IMR-90 (cell line): Measurements from ENCODE around the gene SLC6A7. TPM values are rescaled to one million over a fixed set of nuclear protein-coding genes. Genes with fewer than 3 reads are reported as not detected.

Experiments used
- ATAC-seq: fragments of 200-7000 bp; cut with Tn5 transposase; 2 replicates; pipeline ENCODE4 v1.9.1; 2020; ENCODE audit warnings: low read depth, mild to moderate bottlenecking, moderate library complexity
- BruUV-seq: library from RNA; stranded (reverse); fragments of 400-500 nt; replicated peaks from 2 replicates; lab custom pipeline; 2021; lab: Mats Ljungman, UMichigan
- CTCF ChIA-PET: fragments of 300-600 bp; formaldehyde crosslinking; extraction: SDS; loops from one replicate; lab custom pipeline; 2021; ENCODE audit warnings: antibody characterized with exemption; lab: Yijun Ruan, JAX
- POLR2A ChIA-PET: fragments of 300-600 bp; sonication (Branson Sonifier 250); formaldehyde crosslinking; loops from one replicate; lab custom pipeline; 2022; ENCODE audit warnings: antibody characterized with exemption; ENCODE audit not compliant: unreplicated experiment; lab: Charles Lee
- DNase-seq: peaks from one replicate; pipeline ENCODE4 v3.0.0; 2013
- H2AFZ ChIP-seq: replicated peaks from 2 replicates; pipeline ENCODE3; 2013; ENCODE audit warnings: low read length, mild to moderate bottlenecking; ENCODE audit not compliant: poor library complexity
- H2AK5ac ChIP-seq: 2 replicates; pipeline ENCODE4 v1.6.1; 2013; ENCODE audit warnings: low read depth, low read length, inconsistent platforms
- H2AK9ac ChIP-seq: replicated peaks from 2 replicates; pipeline ENCODE3; 2013; ENCODE audit warnings: mild to moderate bottlenecking, low read depth, low read length, moderate library complexity; ENCODE audit not compliant: poor library complexity
- H2BK120ac ChIP-seq: 2 replicates; pipeline ENCODE4 v1.6.1; 2013; ENCODE audit warnings: low read depth, low read length, inconsistent platforms
- H2BK15ac ChIP-seq: 3 replicates; pipeline ENCODE4 v1.6.1; 2013; ENCODE audit warnings: low read depth, low read length, inconsistent platforms
- H2BK20ac ChIP-seq: 2 replicates; pipeline ENCODE4 v1.6.1; 2013; ENCODE audit warnings: low read depth, mild to moderate bottlenecking, inconsistent platforms, low read length, moderate library complexity
- H2BK5ac ChIP-seq: 2 replicates; pipeline ENCODE4 v1.6.1; 2013; ENCODE audit warnings: mild to moderate bottlenecking, low read depth, low read length, inconsistent platforms; ENCODE audit not compliant: poor library complexity, severe bottlenecking
- H3K14ac ChIP-seq: replicated peaks from 2 replicates; pipeline ENCODE4 v1.6.1; 2013; ENCODE audit warnings: low read depth, low read length, inconsistent platforms
- H3K18ac ChIP-seq: 2 replicates; pipeline ENCODE4 v1.6.1; 2013; ENCODE audit warnings: low read depth, low read length, control low read depth
- H3K23ac ChIP-seq: 2 replicates; pipeline ENCODE4 v1.6.1; 2013; ENCODE audit warnings: low read depth, low read length, inconsistent platforms
- H3K27ac ChIP-seq: 2 replicates; pipeline ENCODE4 v1.5.1; 2013; ENCODE audit warnings: mild to moderate bottlenecking, control low read depth, low read length; ENCODE audit not compliant: insufficient read depth
- H3K27me3 ChIP-seq: 2 replicates; pipeline ENCODE4 v1.6.1; 2013; ENCODE audit warnings: low read length; ENCODE audit not compliant: control insufficient read depth, insufficient read depth
- H3K36me3 ChIP-seq: 2 replicates; pipeline ENCODE4 v1.6.1; 2013; ENCODE audit warnings: low read length, mixed read lengths; ENCODE audit not compliant: control insufficient read depth, insufficient read depth
- H3K4ac ChIP-seq: 2 replicates; pipeline ENCODE4 v1.6.1; 2013; ENCODE audit warnings: low read depth, low read length, inconsistent platforms
- H3K4me1 ChIP-seq: 2 replicates; pipeline ENCODE4 v1.6.1; 2013; ENCODE audit warnings: low read length, mixed read lengths; ENCODE audit not compliant: control insufficient read depth, insufficient read depth
- H3K4me2 ChIP-seq: 2 replicates; pipeline ENCODE4 v1.6.1; 2013; ENCODE audit warnings: low read depth, mild to moderate bottlenecking, control low read depth, low read length, moderate library complexity
- H3K4me3 ChIP-seq: 2 replicates; pipeline ENCODE4 v1.5.1; 2013; ENCODE audit warnings: low read depth, mild to moderate bottlenecking, control low read depth, low read length, moderate library complexity; ENCODE audit not compliant: insufficient read depth
- H3K56ac ChIP-seq: 2 replicates; pipeline ENCODE4 v1.6.1; 2013; ENCODE audit warnings: low read length, inconsistent platforms; ENCODE audit not compliant: insufficient read depth; ENCODE audit errors: extremely low read depth
- H3K79me1 ChIP-seq, 2 experiments: 2 replicates each; pipeline ENCODE4 v1.6.1; 2013; ENCODE audit warnings: low read length in 2 of 2, inconsistent platforms in 1 of 2, low read depth in 1 of 2
- H3K9ac ChIP-seq: 2 replicates; pipeline ENCODE4 v1.6.1; 2013; ENCODE audit warnings: low read depth, low read length, control low read depth
- H3K9me1 ChIP-seq: 2 replicates; pipeline ENCODE4 v1.6.1; 2013; ENCODE audit warnings: low read length, inconsistent platforms; ENCODE audit not compliant: insufficient read depth
- H3K9me3 ChIP-seq: 2 replicates; pipeline ENCODE4 v1.6.1; 2013; ENCODE audit warnings: low read length; ENCODE audit not compliant: control insufficient read depth, insufficient read depth
- H4K20me1 ChIP-seq: 2 replicates; pipeline ENCODE4 v1.6.1; 2013; ENCODE audit warnings: low read length, inconsistent platforms; ENCODE audit not compliant: insufficient read depth
- H4K5ac ChIP-seq: 2 replicates; pipeline ENCODE4 v1.6.1; 2013; ENCODE audit warnings: mild to moderate bottlenecking, low read depth, low read length, control low read depth
- H4K8ac ChIP-seq, 2 experiments: 2 replicates each; pipeline ENCODE4 v1.6.1; 2013; ENCODE audit warnings: low read depth in 2 of 2, low read length in 2 of 2, control low read depth in 1 of 2, inconsistent platforms in 1 of 2
- H4K91ac ChIP-seq: 2 replicates; pipeline ENCODE4 v1.6.1; 2013; ENCODE audit warnings: low read depth, low read length, inconsistent platforms; ENCODE audit not compliant: insufficient read depth
- POLR2A ChIP-seq: IDR thresholded peaks from 2 replicates; pipeline ENCODE4 v1.6.1; 2012; ENCODE audit warnings: mild to moderate bottlenecking, low read depth, low read length
- RFX5 ChIP-seq: IDR thresholded peaks from 2 replicates; pipeline ENCODE4 v1.8.0; 2012; ENCODE audit warnings: low read depth, mild to moderate bottlenecking, low read length, moderate library complexity
- WGBS, 2 experiments: methylation state at CpG; one replicate each; pipeline versions ENCODE4 v1.1.5 to v1.1.7; 2013; ENCODE audit warnings: missing lambda C conversion rate in 2 of 2; ENCODE audit not compliant: insufficient read length in 1 of 2; ENCODE audit errors: extremely low coverage in 2 of 2; 5-methylcytosine and 5-hydroxymethylcytosine counted together
- dilution Hi-C: fragments of 300-500 bp; cut with HindIII; formaldehyde crosslinking; loops from one replicate; pipeline ENCODE4 v1.14.3; 2018; ENCODE audit warnings: low sequenced_read_pairs; ENCODE audit not compliant: unreplicated experiment
- in situ Hi-C: fragments of 300-500 bp; cut with MboI; formaldehyde crosslinking; loops from 3 replicates; pipeline ENCODE4 v1.14.3; 2019; ENCODE audit warnings: low sequenced_read_pairs, inconsistent platforms, mixed read lengths
- intact Hi-C: fragments of 100-400 bp; cut with micrococcal nuclease; formaldehyde crosslinking; loops from 2 replicates; pipeline ENCODE4 v1.10.0; 2022
- polyA plus RNA-seq, 3 experiments: library from polyadenylated mRNA; depleted of rRNA; stranded (reverse); fragments of >200 nt; gene quantifications; 2 replicates each; pipeline ENCODE4 v1.2.3, GENCODE V29; 2012; ENCODE audit warnings: low replicate concordance in 1 of 3
- total RNA-seq: library from RNA; depleted of rRNA; stranded (reverse); fragments of >200 nt; gene quantifications from 2 replicates; pipeline ENCODE4 v1.2.3, GENCODE V29; 2012

Gene SLC6A7
- total and polyA plus RNA-seq, 2 of the 4 experiments (the other 2 are of a cell fraction), result under 0.01 TPM; not detected in 1

GRCh38 chr5:150144879-150145278 is 45.0 kb upstream of the SLC6A7 start:
- Histone ChIP-seq H4K8ac (peak overlapping the region; percentile 98 to 100), H3K4me1 (peaks cover 61% of the 10 kb centered on the region), H3K4me2 (peak overlapping the region; percentile 59), H3K23ac (peak overlapping the region; percentile 83), H2BK20ac (peak overlapping the region; percentile 67), H3K9ac (peak overlapping the region; percentile 75), H2AFZ (no peak overlapping the region), H2AK5ac (peak overlapping the region; percentile 99), H3K4me3 (no peak overlapping the region), H3K27me3 (no peaks in the 10 kb centered on the region), H3K4ac (peak overlapping the region; percentile 100), H2AK9ac (peak overlapping the region; percentile 8), H3K36me3 (peaks cover 31% of the 10 kb centered on the region), H2BK120ac (peak overlapping the region; percentile 100), H2BK5ac (peak overlapping the region; percentile 98), H3K27ac (peak overlapping the region; percentile 98), H4K20me1 (peaks cover 20% of the 10 kb centered on the region; the same call in 1 of the 2 replicates), H3K9me1 (peaks cover 35% of the 10 kb centered on the region), H3K9me3 (no peaks in the 10 kb centered on the region), H4K5ac (peak overlapping the region; percentile 91), H3K56ac (peak overlapping the region; percentile 71), H3K18ac (peak overlapping the region; percentile 96), H4K91ac (peak overlapping the region; percentile 99), H2BK15ac (peak overlapping the region; percentile 64; the same call in 1 of the 3 replicates), H3K79me1 (peaks cover 16 to 80% of the 10 kb centered on the region in 2 experiments), H3K14ac (peak overlapping the region; percentile 98)
- dilution Hi-C loops (no loop called here), intact Hi-C loops (no loop called here), in situ Hi-C loops (no loop called here)
- 14% methylated on average over 1 of the region's 4 CpGs; no CpG with 5 or more reads in 1 of the 2 experiments for WGBS, 2 experiments
- ATAC-seq, result no peak
- ChIA-PET CTCF (interaction anchor here (0.8 to 1.4 kb wide), 2 partner anchors 17 to 23 kb away, joined by 3 read pairs; no protein-coding TSS in a partner anchor), POLR2A (interaction anchor here (0.9 kb wide), 1 partner anchor 11 kb away, joined by 10 read pairs; the partner anchor contains the start of gene PDGFRB)
- TF ChIP-seq POLR2A, result peak; percentile 25; the same call in 1 of the 2 replicates
- no peak for TF ChIP-seq RFX5
- DNase-seq, result peak; percentile 21
- no TSS peak for BruUV-seq
